Tibial nerve (tissue), 4 donors: Measurements from ENCODE around the gene UNC119. TPM values are rescaled to one million over a fixed set of nuclear protein-coding genes. Genes with fewer than 3 reads are reported as not detected.

Experiments
- DNase-seq, 2 donors: peaks; one replicate each; pipeline ENCODE4 v3.0.0-alpha.2; 2019; ENCODE audit warnings: low spot score in 2 of 2
- H3K27ac ChIP-seq, 4 donors: fragments of 200-600 bp; sonication (generic) in 3 of 4; one replicate each; pipeline ENCODE4 v1.5.1; 2017 to 2019; ENCODE audit warnings: mild to moderate bottlenecking in 1 of 4
- H3K27me3 ChIP-seq, 2 donors: fragments of 200-600 bp; sonication (generic) in 1 of 2; one replicate each; pipeline versions ENCODE4 v1.5.1 to v1.6.0; 2017 to 2019
- H3K36me3 ChIP-seq, 3 donors: fragments of 200-600 bp; sonication (generic); one replicate each; pipeline ENCODE4 v1.5.1; 2018 to 2019
- H3K4me1 ChIP-seq, 4 donors: fragments of 200-600 bp; sonication (generic) in 3 of 4; one replicate each; pipeline ENCODE4 v1.5.1; 2017 to 2019
- H3K4me3 ChIP-seq, 4 donors: fragments of 200-600 bp; sonication (generic) in 3 of 4; one replicate each; pipeline ENCODE4 v1.5.1; 2017 to 2019; ENCODE audit warnings: mild to moderate bottlenecking in 1 of 4, moderate library complexity in 1 of 4
- H3K9me3 ChIP-seq, 4 donors: fragments of 200-600 bp; sonication (generic) in 3 of 4; one replicate each; pipeline ENCODE4 v1.5.1; 2017 to 2019
- EP300 ChIP-seq, 2 donors: sonication (generic); formaldehyde crosslinking; IDR thresholded peaks; one replicate each; pipeline ENCODE4 v1.6.1; 2017; ENCODE audit warnings: antibody characterized with exemption in 2 of 2, mild to moderate bottlenecking in 1 of 2
- POLR2A ChIP-seq, 2 donors: fragments of 450-650 bp; IDR thresholded peaks; one replicate each; pipeline ENCODE4 v1.6.1; 2017; ENCODE audit warnings: antibody characterized with exemption in 2 of 2, mild to moderate bottlenecking in 2 of 2, moderate library complexity in 2 of 2
- WGBS, 2 donors: methylation state at CpG; one replicate each; pipeline ENCODE4 v1.1.5; 2018; 5-methylcytosine and 5-hydroxymethylcytosine counted together
- total RNA-seq, 4 donors: library from RNA; depleted of rRNA; stranded (reverse); fragments of >200 nt; gene quantifications; one replicate each; pipeline ENCODE4 v1.1.0, GENCODE V29; 2016
- TF ChIP-seq, protein P1 (sequence below), 5 experiments: fragments of 200-600 bp in 3 of 5; fragments of 450-650 bp in 2 of 5; sonication (generic) in 3 of 5; IDR thresholded peaks; one replicate each; pipeline ENCODE4 v1.5.1; 2016 to 2019; ENCODE audit warnings: antibody characterized with exemption in 5 of 5, mild to moderate bottlenecking in 3 of 5, moderate library complexity in 2 of 5

UNC119 gene
- total RNA-seq, 4 donors from 2014 or later, result 20.5 to 30.0 (median 22.4) TPM

- WGBS, 2 donors, result 52 to 67% methylated on average over 7 of the region's 7 CpGs
- H3K36me3 ChIP-seq, result no peaks in the 10 kb centered on the region
- TF ChIP-seq EP300 (IDR thresholded peaks at IDR 0.05), result no peak
- TF ChIP-seq POLR2A (IDR thresholded peaks at IDR 0.05), result no peak
- H3K27ac ChIP-seq, result no peak overlapping the region
- no peaks in the 10 kb centered on the region for H3K4me1 ChIP-seq
- DNase-seq, result no peak
- H3K9me3 ChIP-seq, result no peaks in the 10 kb centered on the region
- H3K4me3 ChIP-seq, result no peak overlapping the region
- no peaks in the 10 kb centered on the region for H3K27me3 ChIP-seq
These were observed 20.1 kb downstream of the UNC119 start for GRCh38 chr17:28532050-28532960.

GRCh38 chr17:28530926-28531325 is 21.5 kb downstream of the UNC119 start:
- 73 to 77% methylated on average over 6 to 7 of the region's 7 CpGs for WGBS, 2 donors
- Histone ChIP-seq H3K27ac (no peak overlapping the region), H3K4me1 (no peaks in the 10 kb centered on the region), H3K9me3 (no peaks in the 10 kb centered on the region), H3K4me3 (no peak overlapping the region), H3K36me3 (no peaks in the 10 kb centered on the region), H3K27me3 (no peaks in the 10 kb centered on the region)
- DNase-seq, result no peak
- TF ChIP-seq POLR2A (IDR thresholded peaks at IDR 0.05), result no peak
- TF ChIP-seq EP300 (IDR thresholded peaks at IDR 0.05), result no peak
- TF ChIP-seq, protein P1, sequence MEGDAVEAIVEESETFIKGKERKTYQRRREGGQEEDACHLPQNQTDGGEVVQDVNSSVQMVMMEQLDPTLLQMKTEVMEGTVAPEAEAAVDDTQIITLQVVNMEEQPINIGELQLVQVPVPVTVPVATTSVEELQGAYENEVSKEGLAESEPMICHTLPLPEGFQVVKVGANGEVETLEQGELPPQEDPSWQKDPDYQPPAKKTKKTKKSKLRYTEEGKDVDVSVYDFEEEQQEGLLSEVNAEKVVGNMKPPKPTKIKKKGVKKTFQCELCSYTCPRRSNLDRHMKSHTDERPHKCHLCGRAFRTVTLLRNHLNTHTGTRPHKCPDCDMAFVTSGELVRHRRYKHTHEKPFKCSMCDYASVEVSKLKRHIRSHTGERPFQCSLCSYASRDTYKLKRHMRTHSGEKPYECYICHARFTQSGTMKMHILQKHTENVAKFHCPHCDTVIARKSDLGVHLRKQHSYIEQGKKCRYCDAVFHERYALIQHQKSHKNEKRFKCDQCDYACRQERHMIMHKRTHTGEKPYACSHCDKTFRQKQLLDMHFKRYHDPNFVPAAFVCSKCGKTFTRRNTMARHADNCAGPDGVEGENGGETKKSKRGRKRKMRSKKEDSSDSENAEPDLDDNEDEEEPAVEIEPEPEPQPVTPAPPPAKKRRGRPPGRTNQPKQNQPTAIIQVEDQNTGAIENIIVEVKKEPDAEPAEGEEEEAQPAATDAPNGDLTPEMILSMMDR (IDR thresholded peaks at IDR 0.05), result no peak

DNA sequence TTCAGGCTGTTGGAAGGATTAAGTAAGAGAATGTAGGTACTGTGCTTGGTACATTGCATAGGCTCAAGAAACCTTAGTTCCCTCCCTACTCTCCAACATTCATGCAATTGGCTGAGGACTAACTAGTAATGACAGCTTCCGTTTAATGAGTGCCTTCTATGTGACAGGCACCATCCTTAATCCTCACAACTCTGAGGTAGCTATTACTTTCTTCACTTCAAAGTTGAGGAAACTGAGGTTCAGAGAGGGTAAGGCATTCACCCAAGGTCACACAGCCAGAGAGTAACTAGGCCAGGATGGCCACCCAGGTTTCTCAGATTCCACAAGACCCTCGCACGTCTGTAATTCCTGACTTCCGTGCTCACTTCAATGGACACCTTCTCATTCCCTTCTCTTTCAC is 22.2 kb downstream of the UNC119 start:
- 77 to 84% methylated on average over 4 of the region's 4 CpGs for WGBS, 2 donors
- H3K27me3 ChIP-seq, result no peaks in the 10 kb centered on the region
- no peak for DNase-seq
- TF ChIP-seq POLR2A (IDR thresholded peaks at IDR 0.05) (no peak), EP300 (IDR thresholded peaks at IDR 0.05) (no peak)
- TF ChIP-seq, protein P1 (IDR thresholded peaks at IDR 0.05), result no peak
- H3K36me3 ChIP-seq, result no peaks in the 10 kb centered on the region
- H3K27ac ChIP-seq, result no peak overlapping the region
- H3K4me1 ChIP-seq, result no peaks in the 10 kb centered on the region
- H3K4me3 ChIP-seq, result no peak overlapping the region
- no peaks in the 10 kb centered on the region for H3K9me3 ChIP-seq

GRCh38 chr17:28529013-28529400 is 23.4 kb downstream of the UNC119 start:
- TF ChIP-seq POLR2A (IDR thresholded peaks at IDR 0.05), result no peak
- TF ChIP-seq EP300 (IDR thresholded peaks at IDR 0.05), result no peak
- TF ChIP-seq, protein P1 (IDR thresholded peaks at IDR 0.05), result no peak
- Histone ChIP-seq H3K27me3 (no peaks in the 10 kb centered on the region), H3K4me3 (no peak overlapping the region), H3K27ac (no peak overlapping the region), H3K4me1 (no peaks in the 10 kb centered on the region), H3K9me3 (no peaks in the 10 kb centered on the region), H3K36me3 (no peaks in the 10 kb centered on the region)
- 87 to 88% methylated on average over 3 of the region's 3 CpGs for WGBS, 2 donors
- no peak for DNase-seq

GRCh38 chr17:28528327-28529012 is 24.0 kb downstream of the UNC119 start:
- DNase-seq, result no peak
- Histone ChIP-seq H3K4me3 (no peak overlapping the region), H3K27me3 (no peaks in the 10 kb centered on the region), H3K27ac (no peak overlapping the region), H3K9me3 (no peaks in the 10 kb centered on the region), H3K4me1 (no peaks in the 10 kb centered on the region), H3K36me3 (no peaks in the 10 kb centered on the region)
- whole genome bisulfite sequencing, 2 donors, result 66 to 67% methylated on average over 9 of the region's 9 CpGs
- TF ChIP-seq, protein P1 (IDR thresholded peaks at IDR 0.05), result no peak
- TF ChIP-seq POLR2A (IDR thresholded peaks at IDR 0.05) (no peak), EP300 (IDR thresholded peaks at IDR 0.05) (no peak)
